ENCODE data around the gene OR8A1. TPM values are rescaled to one million over a fixed set of nuclear protein-coding genes. Genes with fewer than 3 reads are reported as not detected.
A peak's percentile ranks its signal among the peaks of the same experiment; 100 is the strongest.

Gene OR8A1
- total RNA-seq, result not detected

DNA sequence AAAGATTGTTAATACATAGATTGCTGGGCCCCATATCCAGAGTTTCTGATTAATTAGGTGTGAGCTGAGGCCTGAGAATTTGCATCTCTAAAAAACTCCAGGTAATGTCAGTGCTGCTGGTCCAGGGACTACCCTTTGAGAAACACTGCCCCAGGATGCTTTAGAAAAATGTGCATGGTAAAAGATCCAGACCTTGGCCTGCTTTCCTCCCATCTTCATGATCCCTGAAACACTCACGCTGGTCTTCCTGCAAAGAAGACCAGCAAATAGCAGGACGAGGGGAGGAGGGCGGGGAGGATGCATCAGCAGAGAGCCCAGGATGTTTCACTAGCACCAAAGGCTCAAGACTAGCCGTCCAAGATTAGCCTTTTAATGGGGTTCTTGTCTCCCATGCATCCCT, at the start of gene OR8A1:
OR8A1 (plus strand) TSS at position 301 of the 400 bp plus-strand sequence. CDS start 123 bp downstream, outside the sequence.
- ATAC-seq, result no peak

DNA sequence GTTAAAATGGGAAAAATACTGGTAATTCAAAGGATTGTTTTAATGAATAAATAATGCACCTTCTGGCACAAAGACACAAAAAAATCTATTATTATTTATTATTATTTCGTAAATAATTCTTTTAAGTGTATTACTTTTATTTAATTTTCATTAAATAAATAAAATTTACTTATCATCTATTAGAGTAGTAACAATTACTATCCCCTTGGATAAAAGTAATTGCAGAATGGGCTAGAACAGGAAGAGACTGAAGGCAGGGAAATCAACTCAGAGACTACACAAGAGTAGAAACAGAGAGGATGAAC, 49.3 kb upstream of the OR8A1 start:
- DNase-seq (ENCODE audit: low spot score) (no peak), ATAC-seq (no peak)

More for the DNA sequence above, at the start of gene OR8A1:
- no peak for DNase-seq (ENCODE audit: low spot score)

DNA sequence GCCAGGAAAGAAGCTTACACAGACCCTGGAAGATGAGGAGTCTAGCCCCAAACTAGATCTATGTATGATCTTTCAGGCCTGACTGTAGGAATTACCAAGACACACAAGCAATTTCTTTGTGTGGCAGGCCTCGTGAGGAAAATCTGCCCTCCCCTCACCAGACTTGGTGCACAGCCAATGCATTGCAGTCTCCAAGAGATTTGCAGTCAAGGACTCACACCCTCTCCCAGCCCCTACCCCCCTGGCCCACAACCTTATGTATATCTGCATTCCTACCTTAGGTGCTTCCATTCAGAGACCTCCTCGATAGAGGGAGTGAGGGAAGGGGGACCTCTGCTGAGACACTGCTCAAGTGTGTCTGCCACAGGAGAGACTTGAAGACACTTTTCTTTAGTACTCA, 36.2 kb upstream of the OR8A1 start:
- ATAC-seq (no peak), DNase-seq (ENCODE audit: low spot score) (no peak)

DNA sequence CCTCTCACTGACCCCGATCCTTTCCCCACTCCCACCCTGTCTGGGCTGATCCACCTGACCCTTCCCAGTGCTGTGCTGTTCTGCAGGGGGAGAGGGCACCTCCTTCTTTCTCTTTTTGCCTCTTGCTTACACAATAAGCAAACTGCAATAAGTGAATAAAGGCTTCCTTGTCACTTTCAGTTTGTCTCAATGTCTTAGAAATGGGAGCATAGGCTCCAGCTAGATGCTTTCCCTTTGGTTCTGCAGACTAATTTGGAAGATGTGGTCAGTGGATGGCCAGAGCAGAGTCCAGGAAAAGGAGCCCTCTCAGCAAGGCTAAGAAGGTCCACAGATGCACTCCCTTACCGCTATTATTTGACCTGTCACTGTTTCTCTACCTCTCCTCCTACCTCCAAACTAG, 35.7 kb upstream of the OR8A1 start:
- DNase-seq (ENCODE audit: low spot score) (no peak), ATAC-seq (no peak)

DNA sequence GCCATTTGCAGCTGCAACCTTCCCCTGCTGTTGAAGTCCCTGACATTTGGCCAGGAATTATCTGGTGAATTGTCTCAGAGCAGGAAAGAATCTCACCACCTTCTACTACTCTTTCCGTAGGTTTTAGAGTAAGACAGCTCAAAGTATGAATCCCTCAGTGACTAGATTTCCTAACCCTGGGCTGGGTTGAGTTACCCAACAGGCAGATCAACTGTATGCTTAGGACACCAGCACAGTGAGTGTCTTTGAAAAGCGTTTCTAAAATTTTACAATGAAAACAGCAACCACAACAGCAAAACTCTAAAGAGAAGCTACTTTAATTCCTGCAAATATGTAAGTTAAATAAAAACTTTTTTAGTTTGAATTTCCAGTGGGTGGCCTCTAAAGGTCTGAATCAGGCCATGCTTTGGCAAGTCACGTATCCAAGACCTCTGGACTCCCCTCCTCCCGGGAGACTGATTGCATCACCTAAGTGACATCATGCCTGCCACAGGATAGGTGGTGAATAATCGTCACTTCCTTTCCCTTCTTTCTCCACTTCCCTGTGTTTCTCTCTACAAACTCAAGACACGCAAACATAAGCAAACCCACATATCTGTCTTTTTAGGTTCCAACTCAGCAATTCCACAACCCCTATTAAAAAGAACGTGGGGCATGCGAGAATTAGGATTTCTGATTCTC, 34.1 kb upstream of the OR8A1 start:
- no peak for ATAC-seq

DNA sequence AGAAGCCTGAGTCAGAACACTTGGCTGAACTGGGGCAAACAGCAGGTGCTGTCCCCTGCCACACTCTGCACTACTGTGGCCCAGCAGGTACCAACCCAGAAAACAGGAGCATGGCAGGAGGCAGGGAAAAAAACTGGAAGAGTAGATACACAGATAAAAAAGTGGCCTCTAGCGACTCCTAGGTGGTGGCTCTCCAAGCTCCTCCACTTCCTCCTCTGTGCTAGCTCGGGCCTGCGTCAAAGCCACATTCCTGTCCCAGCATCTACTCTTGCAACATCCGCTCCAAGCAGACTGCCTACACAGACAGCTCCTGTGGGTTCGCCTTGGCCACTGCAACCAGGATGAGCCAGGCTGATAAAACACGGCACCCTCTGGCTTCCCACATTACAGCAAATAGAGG, 33.3 kb upstream of the OR8A1 start:
- no peak for DNase-seq (ENCODE audit: low spot score)
- peak; percentile 52 for ATAC-seq

More for the DNA sequence above, 34.1 kb upstream of the OR8A1 start:
- no peak for DNase-seq (ENCODE audit: low spot score)

DNA sequence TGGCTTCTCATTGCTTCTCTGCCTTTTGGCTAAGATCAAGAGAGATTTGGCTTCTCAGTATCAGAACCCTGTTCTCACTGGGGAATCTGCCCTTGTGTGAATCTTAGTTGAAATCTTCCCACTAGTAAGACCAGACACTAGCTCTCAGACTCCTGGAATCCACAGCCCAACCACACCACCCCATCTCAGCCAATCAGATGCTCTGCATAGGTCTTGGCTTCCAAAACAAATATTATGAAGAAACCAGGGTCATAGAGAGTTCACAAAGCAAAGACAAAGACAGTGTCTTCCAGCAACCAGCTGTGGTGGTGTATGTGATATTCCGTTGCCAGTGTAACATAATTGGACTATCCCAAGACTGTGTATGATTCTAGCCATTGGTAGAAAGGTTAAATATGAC, 31.8 kb upstream of the OR8A1 start:
- no peak for DNase-seq (ENCODE audit: low spot score)

DNA sequence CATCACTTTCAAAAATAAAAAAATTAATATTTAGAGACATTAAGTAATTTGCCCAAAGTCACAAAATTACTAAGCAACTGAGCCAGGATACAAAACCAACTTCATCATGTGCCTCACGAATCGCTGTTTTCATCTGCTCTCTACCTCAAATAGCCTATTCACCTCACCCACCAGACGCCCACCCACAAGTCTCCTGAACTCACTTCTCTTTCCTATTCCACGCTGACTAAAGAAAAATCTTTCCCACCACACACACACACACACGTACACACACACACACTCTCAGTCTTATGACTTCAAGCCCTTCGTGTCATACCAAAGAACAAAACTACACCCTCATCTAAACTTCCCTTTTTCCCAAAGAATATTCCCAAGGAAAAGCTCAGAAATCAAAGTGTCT, 28.6 kb upstream of the OR8A1 start:
- DNase-seq (ENCODE audit: low spot score) (no peak), ATAC-seq (no peak)

More for the DNA sequence above, 31.8 kb upstream of the OR8A1 start:
- ATAC-seq, result peak; percentile 54

DNA sequence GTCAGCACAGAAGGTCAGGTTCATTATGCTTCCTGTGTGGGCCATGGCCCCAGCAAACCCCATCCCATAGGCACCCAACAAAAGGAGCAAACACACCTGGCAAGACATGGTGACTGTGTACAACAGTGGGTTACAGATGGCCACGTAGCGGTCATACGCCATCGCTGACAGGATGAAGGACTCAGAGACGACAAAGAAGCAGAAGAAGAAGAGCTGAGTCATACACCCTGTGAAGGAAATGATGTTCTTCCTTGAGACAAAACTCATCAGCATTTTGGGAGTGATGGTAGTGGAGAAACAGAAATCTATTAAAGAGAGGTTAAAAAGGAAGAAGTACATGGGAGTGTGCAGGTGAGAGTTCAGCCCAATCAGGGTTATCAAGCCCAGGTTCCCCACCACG, 26.7 kb upstream of the OR8A1 start:
- DNase-seq (ENCODE audit: low spot score) (no peak), ATAC-seq (no peak)

DNA sequence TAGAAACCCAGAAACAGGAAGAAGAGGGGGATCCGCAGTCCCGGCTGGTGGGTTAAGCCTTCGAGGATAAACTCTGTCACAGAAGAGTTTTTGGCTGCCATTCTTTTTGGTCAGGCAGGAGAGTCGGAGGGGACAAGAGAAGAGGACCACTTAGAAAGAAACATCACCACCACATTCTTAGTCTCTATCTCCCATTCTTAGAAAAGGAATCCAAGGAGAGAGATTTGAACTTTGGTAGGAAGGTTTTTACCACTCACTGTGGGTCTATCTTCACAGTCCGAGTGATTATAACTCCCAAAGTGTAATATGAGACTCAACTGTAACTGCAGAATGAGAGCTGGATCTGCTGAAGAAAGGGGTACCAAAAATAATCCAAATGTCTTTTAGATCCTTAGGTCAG, 26.2 kb upstream of the OR8A1 start, which contains the start of gene OR8B12:
OR8B12 (minus strand) TSS at position 101 of the 400 bp plus-strand sequence; CDS start at position 101, 0 bp downstream.
- no peak for DNase-seq (ENCODE audit: low spot score)
- no peak for ATAC-seq

DNA sequence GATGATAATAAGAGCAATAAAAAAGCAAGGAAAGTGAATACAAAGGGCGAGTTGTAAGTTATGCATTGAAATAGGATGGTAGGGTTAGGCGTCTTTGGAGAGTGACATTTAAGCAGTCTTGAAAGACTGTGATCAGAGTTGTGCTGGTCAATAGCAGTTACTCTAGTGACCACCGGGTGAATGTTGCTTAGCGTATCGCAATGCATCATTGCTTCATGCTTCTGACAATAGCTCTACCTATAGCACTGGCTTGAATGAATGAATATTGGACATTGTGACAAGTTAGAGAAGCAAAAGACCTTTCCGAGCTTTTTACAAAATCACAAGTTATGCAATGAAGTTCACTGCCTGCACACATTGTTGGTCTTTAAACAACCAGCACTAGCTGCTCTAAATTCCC, 18.6 kb upstream of the OR8A1 start:
- ATAC-seq (no peak), DNase-seq (ENCODE audit: low spot score) (no peak)

DNA sequence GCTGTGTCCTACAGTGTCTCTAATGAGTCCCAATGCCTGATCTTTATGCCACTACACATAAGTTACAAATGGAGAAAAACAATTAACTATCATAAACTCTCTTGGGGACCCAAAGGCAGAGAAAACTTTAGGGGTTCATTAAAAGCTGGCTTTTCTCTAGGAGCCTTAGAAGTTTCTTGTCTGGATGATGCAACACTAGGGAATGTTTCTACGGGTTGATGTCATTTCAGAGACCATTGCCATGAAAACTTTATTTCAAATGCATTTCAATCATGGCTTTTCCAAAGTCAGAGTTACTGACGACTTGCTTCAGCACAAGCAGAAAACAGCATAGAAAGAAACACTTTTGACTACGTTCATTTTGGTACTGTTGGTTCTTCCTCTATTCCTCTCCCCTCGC, 17.8 kb upstream of the OR8A1 start:
- DNase-seq (ENCODE audit: low spot score), result no peak
- ATAC-seq, result no peak

DNA sequence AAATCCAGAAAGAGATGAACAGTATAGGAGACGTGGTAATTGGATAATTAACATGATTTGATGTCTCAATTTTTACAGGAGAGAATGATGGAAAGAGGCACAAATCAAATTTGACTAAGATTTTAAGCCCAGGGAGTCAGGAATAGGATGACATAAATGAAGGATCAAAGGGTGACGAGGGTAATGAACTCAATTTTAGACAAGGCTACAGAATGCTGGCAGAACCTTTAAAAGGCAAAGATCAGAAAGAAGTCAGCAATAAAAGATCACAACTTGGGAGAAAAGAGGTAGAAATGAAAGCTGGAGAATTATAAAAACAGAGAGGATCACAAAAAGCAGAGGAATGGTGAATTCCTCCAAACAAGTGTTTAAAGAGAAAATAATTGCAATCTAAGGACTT, 13.0 kb upstream of the OR8A1 start:
- ATAC-seq, result no peak

DNA sequence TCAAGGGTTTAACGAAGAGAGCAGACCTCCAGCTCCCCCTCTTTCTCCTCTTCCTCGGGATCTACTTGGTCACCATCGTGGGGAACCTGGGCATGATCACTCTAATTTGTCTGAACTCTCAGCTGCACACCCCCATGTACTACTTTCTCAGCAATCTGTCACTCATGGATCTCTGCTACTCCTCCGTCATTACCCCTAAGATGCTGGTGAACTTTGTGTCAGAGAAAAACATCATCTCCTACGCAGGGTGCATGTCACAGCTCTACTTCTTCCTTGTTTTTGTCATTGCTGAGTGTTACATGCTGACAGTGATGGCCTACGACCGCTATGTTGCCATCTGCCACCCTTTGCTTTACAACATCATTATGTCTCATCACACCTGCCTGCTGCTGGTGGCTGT, 363 bp downstream of the OR8A1 start:
- DNase-seq (ENCODE audit: low spot score), result no peak
- ATAC-seq, result no peak

More for the DNA sequence above, 13.0 kb upstream of the OR8A1 start:
- DNase-seq (ENCODE audit: low spot score), result no peak

DNA sequence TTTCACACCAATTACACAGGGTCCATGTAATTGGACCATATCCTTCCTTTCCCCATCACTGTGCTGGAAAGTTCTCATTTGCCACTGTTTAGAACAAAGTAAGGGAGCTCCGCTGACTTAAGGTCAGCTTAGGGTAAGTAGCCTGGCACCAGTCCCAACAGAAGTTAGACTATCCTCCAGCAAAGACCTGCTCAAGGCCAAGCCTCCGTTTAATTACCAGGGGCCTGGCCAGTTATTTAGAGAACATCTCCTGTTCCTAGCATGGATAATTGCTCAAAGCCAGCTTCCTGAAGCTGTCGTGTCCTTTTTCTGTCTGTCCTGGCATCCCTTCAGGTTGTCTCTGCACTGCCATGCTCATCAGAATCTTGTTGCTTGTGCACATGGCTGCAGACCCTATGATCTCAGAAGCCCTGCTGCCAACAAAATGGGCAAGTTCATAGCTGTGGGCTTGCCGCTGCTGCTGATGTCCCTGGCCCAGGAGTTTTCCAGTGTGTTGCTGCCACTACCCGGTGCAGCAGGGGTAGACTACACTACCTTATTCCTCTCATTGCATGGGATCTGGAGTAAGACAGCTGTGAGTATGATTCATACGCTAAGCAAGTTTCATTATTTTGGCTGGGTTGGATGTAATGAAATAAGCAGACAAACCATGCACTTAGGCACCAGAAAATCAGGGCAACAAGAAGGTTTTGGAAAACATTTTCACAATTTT, 8.1 kb downstream of the OR8A1 start:
- ATAC-seq, result no peak
- no peak for DNase-seq (ENCODE audit: low spot score)

DNA sequence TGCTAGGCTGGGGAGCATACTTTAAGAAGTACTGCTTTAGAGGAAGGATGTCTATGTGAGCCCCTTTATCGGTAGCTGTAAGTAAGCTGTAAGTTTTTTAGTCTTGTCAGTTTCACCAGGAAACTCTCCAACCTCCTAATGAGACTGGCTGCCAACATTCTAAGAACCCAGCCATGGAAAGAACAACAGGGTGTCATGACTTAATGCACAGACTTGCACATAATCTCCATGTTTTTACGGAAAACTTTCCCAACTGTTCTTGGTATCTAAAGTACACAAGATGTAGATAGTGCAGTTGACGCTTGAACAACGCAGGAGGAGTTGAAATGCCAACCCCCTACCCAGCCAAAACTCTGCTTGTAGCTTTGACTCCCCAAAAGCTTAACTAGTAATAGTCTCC, 9.0 kb downstream of the OR8A1 start:
- DNase-seq (ENCODE audit: low spot score), result no peak
- ATAC-seq, result no peak

DNA sequence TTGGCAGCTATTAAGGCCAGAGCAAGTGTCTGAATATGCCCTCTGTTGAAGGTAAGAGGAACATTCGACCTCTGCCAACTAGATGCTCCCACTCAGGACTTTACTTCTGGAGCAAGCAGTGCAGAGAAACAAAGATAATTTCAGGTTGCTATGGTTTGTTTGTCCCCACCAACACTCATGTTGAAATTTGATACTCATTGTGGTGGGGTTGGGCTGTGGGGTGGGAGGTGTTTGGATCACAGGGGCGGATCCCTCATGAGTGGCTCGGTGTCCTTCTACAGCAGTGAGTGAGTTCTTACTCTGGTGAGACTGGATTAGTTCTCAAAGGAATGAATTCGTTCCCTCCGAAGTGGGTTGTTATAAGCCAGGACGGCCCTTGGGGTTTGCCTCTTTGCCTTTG, 12.0 kb downstream of the OR8A1 start:
- DNase-seq (ENCODE audit: low spot score) (no peak), ATAC-seq (no peak)

DNA sequence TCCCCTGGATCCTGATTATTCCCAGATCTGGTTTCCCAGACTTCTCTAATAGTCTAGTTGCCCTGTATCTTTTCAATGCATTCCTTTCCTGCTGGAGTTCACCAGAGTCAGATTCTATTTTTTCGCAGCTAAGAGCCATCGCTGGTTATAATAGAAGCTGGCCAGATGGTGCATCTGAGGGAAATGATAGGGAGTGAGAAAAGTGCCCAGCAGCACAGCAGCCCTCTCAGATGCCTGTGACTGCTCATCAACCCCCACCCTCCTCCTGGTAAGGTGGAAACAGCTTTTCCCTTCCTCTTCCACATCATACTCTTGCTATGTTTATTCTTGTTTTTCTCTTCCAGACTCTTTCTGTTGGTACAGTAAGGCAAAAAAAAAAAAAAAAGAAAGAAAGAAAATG, 12.8 kb downstream of the OR8A1 start:
- DNase-seq (ENCODE audit: low spot score) (no peak), ATAC-seq (no peak)

DNA sequence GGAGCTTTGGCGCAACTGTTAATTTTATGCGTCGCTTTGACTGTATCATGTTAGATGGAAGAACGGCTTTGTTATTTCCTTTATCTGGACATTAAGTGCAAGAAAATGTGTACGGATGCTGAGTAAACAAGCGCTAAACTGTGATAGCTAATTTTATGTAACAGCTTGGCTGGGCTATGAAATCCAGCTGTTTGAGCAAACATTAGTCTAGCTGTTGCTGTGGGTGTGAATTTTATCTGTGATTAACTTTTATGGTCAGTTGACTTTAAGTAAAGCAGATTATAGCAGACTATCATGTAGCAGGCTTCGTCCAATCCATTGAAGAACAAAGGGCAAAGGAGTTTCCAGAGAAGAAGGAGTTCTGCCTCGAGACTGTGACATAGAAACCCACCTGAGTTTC, 14.0 kb downstream of the OR8A1 start:
- DNase-seq (ENCODE audit: low spot score) (no peak), ATAC-seq (no peak)

DNA sequence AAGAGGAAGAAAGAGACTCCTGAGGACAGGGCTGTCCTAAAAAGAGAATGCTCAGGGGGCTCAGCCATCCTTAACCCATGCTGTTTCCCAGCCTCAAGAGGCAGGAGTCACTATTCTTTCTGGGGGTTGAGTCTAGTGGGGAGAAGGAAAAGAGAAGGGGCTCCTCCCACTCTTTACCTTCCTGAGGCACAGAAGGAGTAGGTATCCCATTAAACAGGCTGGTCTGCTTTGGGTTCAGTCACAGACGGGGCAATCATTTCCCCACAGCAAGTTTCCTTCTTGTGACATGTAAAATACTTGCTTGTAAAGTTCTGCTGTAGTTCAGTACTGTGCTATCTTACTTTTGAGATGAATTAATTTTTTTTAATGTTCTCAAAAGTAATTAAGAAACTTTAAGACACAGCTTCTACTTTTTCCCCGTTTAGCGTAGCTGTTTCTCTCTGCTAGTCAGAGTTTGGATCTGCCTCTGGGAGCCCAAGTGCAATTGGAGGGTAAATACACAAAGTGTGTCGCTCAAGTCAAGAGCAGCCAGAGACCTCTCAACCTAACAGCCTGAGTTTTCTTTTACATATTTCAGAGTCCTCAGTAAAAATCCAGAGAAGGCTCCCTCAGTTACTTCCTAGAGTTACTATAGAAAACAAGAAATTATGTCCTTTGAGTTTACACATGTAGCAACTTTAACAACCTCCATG, 15.0 kb downstream of the OR8A1 start:
- ATAC-seq (no peak), DNase-seq (ENCODE audit: low spot score) (no peak)

DNA sequence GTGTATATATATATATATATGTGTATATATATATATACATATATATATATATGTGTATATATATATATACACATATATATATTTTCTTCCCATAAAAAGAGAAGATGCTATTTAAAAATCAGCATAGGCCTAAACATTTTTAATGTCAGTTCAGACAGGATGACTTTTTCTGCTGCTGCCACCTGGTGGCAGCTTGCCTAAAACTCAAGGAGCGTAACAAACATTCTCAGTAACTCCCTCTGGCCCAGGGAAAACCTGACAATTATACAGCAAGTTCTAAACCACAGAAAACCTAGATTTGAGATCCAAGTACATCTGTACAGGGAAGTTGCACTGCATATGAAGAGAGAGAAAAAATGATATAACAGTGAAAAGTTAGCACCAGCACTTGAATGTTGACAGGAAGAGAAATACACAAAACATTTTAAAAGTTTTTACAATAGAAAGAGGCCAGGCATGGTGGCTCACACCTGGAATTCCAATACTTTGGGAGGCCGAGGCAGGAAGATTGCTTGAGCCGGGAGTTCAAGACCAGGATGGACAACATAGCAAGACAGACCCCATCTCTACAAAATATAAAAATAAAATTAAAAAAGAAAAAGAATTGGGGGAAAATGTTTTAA, 16.6 kb downstream of the OR8A1 start:
- no peak for DNase-seq (ENCODE audit: low spot score)
- peak; percentile 77 for ATAC-seq

DNA sequence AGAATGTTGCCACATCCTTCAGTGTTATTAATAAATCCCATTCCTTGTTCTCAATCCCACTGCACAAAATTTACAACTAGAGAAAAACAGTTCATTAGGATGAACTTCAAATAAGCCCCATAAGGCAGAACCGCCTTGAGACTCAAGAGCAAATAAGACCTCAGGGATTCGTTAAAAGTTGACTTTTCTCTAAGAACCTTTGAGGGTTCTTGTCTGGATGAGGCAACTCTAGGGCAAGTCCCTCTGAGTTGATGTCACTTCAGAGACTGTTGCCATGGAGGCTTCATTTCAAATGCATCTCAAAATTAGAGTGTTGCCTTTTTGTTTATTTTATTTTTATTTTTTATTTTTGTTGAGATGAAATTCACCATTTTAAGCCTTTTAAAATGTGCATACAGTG, 21.6 kb downstream of the OR8A1 start:
- DNase-seq (ENCODE audit: low spot score), result no peak
- no peak for ATAC-seq
